Endothelial cell of umbilical vein (primary cell): ENCODE measurements around the gene CD37. TPM values are rescaled to one million over a fixed set of nuclear protein-coding genes. Genes with fewer than 3 reads are reported as not detected.

Experiments
- BruUV-seq: library from RNA; stranded (reverse); fragments of 400-500 nt; replicated peaks from 2 replicates; lab custom pipeline; 2021; lab: Mats Ljungman, UMichigan
- CTCF ChIA-PET: fragments of 300-600, 350-600 bp; sonication (Branson Sonifier 250); formaldehyde crosslinking; loops from one replicate; lab custom pipeline; 2021; ENCODE audit warnings: antibody characterized with exemption, inconsistent platforms; lab: Charles Lee
- POLR2A ChIA-PET: fragments of 300-600, 350-600 bp; sonication (Branson Sonifier 250); formaldehyde crosslinking; loops from one replicate; lab custom pipeline; 2021; ENCODE audit warnings: antibody characterized with exemption, inconsistent platforms; lab: Charles Lee
- DNase-seq: peaks from one replicate; pipeline ENCODE4 v3.0.0-alpha.2; 2011; ENCODE audit warnings: low read depth, low spot score
- FAIRE-seq: peaks from 2 replicates; lab custom pipeline; 2011; peaks lifted over from hg19 to GRCh38; lab: Jason Lieb, UNC
- H2AFZ ChIP-seq: 2 replicates; pipeline ENCODE4 v1.6.0; 2012; ENCODE audit warnings: low read depth, low read length, control low read depth, inconsistent platforms
- H3K27ac ChIP-seq: 2 replicates; pipeline ENCODE4 v1.5.1; 2011; ENCODE audit warnings: low read depth, mild to moderate bottlenecking, control low read depth, low read length, moderate library complexity; ENCODE audit not compliant: insufficient read depth
- H3K27me3 ChIP-seq, 2 experiments: 2 replicates each; pipeline versions ENCODE4 v1.6.0 to v1.6.1; 2011; ENCODE audit warnings: low read length in 2 of 2, mixed read lengths in 1 of 2; ENCODE audit not compliant: control insufficient read depth in 2 of 2, insufficient read depth in 2 of 2
- H3K36me3 ChIP-seq, 2 experiments: 2 replicates in 1 of 2; 3 replicates in 1 of 2; pipeline ENCODE4 v1.5.1; 2011; ENCODE audit warnings: low read length in 2 of 2, mild to moderate bottlenecking in 1 of 2, moderate library complexity in 1 of 2; ENCODE audit not compliant: control insufficient read depth in 2 of 2, insufficient read depth in 2 of 2; ENCODE audit errors: extremely low read depth in 1 of 2
- H3K4me1 ChIP-seq: 3 replicates; pipeline ENCODE4 v1.5.1; 2011; ENCODE audit warnings: mild to moderate bottlenecking, low read length; ENCODE audit not compliant: control insufficient read depth, insufficient read depth; ENCODE audit errors: extremely low read depth
- H3K4me2 ChIP-seq: 2 replicates; pipeline ENCODE4 v1.6.1; 2011; ENCODE audit warnings: low read length, control low read depth, mixed read lengths; ENCODE audit not compliant: insufficient read depth
- H3K4me3 ChIP-seq, 3 experiments: fragments of 200-600 bp in 1 of 3; sonication (generic), shearing (Covaris generic) in 1 of 3; replicated peaks in 1 of 3; 2 replicates each; pipeline ENCODE4 v1.5.1; 2011 to 2016; ENCODE audit warnings: control low read depth in 3 of 3, low read length in 3 of 3, mild to moderate bottlenecking in 2 of 3, inconsistent platforms in 1 of 3, low read depth in 1 of 3, moderate library complexity in 1 of 3; ENCODE audit not compliant: insufficient read depth in 1 of 3
- H3K79me2 ChIP-seq: 2 replicates; pipeline ENCODE4 v1.6.0; 2012; ENCODE audit warnings: low read length, inconsistent platforms; ENCODE audit not compliant: control insufficient read depth, insufficient read depth
- H3K9ac ChIP-seq: replicated peaks from 2 replicates; pipeline ENCODE3; 2011; ENCODE audit warnings: low read length, control low read depth; ENCODE audit not compliant: insufficient read depth; ENCODE audit errors: extremely low read depth
- H3K9me1 ChIP-seq: replicated peaks from 3 replicates; pipeline ENCODE4 v1.6.0; 2011; ENCODE audit warnings: mild to moderate bottlenecking, low read length; ENCODE audit not compliant: control insufficient read depth, insufficient read depth; ENCODE audit errors: extremely low read depth
- H3K9me3 ChIP-seq: replicated peaks from 2 replicates; pipeline ENCODE4 v1.5.1; 2012; ENCODE audit warnings: low read length, inconsistent platforms; ENCODE audit not compliant: control insufficient read depth, insufficient read depth
- H4K20me1 ChIP-seq: replicated peaks from 2 replicates; pipeline ENCODE3; 2011; ENCODE audit warnings: mild to moderate bottlenecking, low read length; ENCODE audit not compliant: control insufficient read depth, insufficient read depth; ENCODE audit errors: extremely low read depth
- POLR2AphosphoS5 ChIP-seq: IDR thresholded peaks from 2 replicates; pipeline ENCODE4 v1.6.1; 2012; ENCODE audit warnings: low read depth, mild to moderate bottlenecking, control low read depth, low read length, moderate library complexity; ENCODE audit not compliant: insufficient read depth
- dilution Hi-C: fragments of 300-500 bp; cut with MboI; formaldehyde crosslinking; loops from one replicate; pipeline ENCODE4 v1.15.0; 2019; ENCODE audit warnings: low sequenced_read_pairs; ENCODE audit not compliant: extremely low pct_ligation_motif_present
- intact Hi-C: fragments of 100-400 bp; cut with micrococcal nuclease; formaldehyde crosslinking; loops from one replicate; pipeline ENCODE4 v1.10.0; 2022
- polyA plus RNA-seq, 4 experiments: library from polyadenylated mRNA; depleted of rRNA in 3 of 4; stranded (reverse) in 3 of 4; unstranded in 1 of 4; fragments of >200 nt; gene quantifications; 2 replicates each; pipeline versions ENCODE4 v1.2.1 to v1.2.3, GENCODE V29; 2011 to 2012; ENCODE audit warnings: missing spikeins in 1 of 4
- total RNA-seq: library from RNA; stranded (reverse); gene quantifications from 2 replicates; pipeline ENCODE4 v1.2.3, GENCODE V29; 2021
- TF ChIP-seq, protein P1 (sequence below), 2 donors: IDR thresholded peaks; 1 replicate in 1 of 2; 2 replicates in 1 of 2; pipeline ENCODE4 v1.5.1; 2011; ENCODE audit warnings: low read length in 2 of 2, mild to moderate bottlenecking in 2 of 2, moderate library complexity in 2 of 2, control low read depth in 1 of 2, inconsistent platforms in 1 of 2, low read depth in 1 of 2; ENCODE audit not compliant: insufficient read depth in 1 of 2; ENCODE audit errors: extremely low read depth in 1 of 2

Gene CD37
- total and polyA plus RNA-seq, 2 donors (not counting 3 experiments of a cell fraction or from before 2014, with no cell fraction given): not detected

DNA sequence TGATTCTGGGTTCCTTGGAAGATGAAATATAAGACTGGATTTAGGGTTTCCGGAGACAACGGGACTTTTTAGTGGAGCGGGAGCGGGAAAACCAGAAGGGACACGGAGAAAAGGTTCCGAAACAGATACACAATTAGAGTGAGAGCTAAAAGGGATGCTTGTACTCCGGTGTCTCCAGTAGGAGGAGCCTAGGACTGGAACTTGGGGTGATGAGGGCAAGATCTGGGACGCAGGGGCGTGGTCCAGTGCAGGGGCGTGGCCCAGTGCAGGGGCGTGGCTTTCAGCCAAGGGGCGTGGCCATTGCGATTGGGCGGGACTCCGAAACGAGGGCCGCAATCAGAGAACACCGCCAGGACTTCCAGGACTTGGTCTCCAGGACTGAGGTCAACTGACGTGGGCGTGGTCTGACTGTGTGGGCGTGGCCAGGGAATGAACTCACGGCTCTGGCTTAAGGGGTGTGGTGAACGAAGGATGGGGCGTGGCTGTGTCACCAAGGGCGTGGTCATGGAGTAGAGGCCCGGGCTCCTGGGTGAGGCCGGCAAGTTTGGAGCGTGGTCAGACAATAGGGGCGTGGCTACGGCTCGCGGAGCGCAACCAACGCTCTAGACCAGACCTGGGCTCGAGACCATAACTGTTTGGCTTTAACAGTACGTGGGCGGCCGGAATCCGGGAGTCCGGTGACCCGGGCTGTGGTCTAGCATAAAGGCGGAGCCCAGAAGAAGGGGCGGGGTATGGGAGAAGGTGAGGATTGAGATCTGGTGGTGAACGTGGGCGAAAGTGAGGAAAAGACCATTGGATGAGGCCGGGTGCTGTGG, 28.3 kb downstream of the CD37 start, which contains the start of gene DKKL1:
Gene DKKL1 (plus strand): TSS at position 610 of the 815 bp plus-strand sequence. CDS start 122 bp downstream, at position 732.
- H2AFZ ChIP-seq: peak within 1 kb of the TSS; percentile 75
- H3K9ac ChIP-seq: peak within 1 kb of the TSS; percentile 98
- CTCF ChIA-PET: interaction anchor here (0.7 to 1.3 kb wide), 4 partner anchors 10 to 112 kb away, joined by 3 read pairs; partner anchors contain the start of gene SLC17A7
- H3K9me1 ChIP-seq: no peaks in the 10 kb centered on the region
- TF ChIP-seq, protein P1, sequence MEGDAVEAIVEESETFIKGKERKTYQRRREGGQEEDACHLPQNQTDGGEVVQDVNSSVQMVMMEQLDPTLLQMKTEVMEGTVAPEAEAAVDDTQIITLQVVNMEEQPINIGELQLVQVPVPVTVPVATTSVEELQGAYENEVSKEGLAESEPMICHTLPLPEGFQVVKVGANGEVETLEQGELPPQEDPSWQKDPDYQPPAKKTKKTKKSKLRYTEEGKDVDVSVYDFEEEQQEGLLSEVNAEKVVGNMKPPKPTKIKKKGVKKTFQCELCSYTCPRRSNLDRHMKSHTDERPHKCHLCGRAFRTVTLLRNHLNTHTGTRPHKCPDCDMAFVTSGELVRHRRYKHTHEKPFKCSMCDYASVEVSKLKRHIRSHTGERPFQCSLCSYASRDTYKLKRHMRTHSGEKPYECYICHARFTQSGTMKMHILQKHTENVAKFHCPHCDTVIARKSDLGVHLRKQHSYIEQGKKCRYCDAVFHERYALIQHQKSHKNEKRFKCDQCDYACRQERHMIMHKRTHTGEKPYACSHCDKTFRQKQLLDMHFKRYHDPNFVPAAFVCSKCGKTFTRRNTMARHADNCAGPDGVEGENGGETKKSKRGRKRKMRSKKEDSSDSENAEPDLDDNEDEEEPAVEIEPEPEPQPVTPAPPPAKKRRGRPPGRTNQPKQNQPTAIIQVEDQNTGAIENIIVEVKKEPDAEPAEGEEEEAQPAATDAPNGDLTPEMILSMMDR (IDR thresholded peaks at IDR 0.05; ENCODE audit: extremely low read depth in 1 of 2, insufficient read depth in 1 of 2, low read depth in 1 of 2, low read length in 2 of 2): no peak
- peak; percentile 25 for TF ChIP-seq POLR2AphosphoS5
- no peaks in the 10 kb centered on the region for H4K20me1 ChIP-seq
- POLR2A ChIA-PET: interaction anchor here (1.0 kb wide), 1 partner anchor 14 kb away, joined by 3 read pairs; no protein-coding TSS in a partner anchor
- FAIRE-seq (peak; percentile 100), DNase-seq (peak; percentile 100)
- no TSS peak for BruUV-seq
- H3K27me3 ChIP-seq: no peaks in the 10 kb centered on the region
- peaks cover 13% of the 10 kb centered on the region for H3K4me1 ChIP-seq
- H3K4me3 ChIP-seq: peak within 1 kb of the TSS; percentile 83 to 97 (median 95)
- H3K4me2 ChIP-seq: peak within 1 kb of the TSS; percentile 82
- intact Hi-C loops: loop anchor here (1.0 to 2.0 kb wide), 2 partner anchors 29 to 80 kb away; no protein-coding TSS in a partner anchor
- H3K9me3 ChIP-seq: no peaks in the 10 kb centered on the region
- H3K79me2 ChIP-seq: peaks cover 32% of the 10 kb centered on the region
- H3K27ac ChIP-seq: peak within 1 kb of the TSS; percentile 91
- dilution Hi-C loops: no loop called here
- H3K36me3 ChIP-seq: peaks cover 2 to 3% of the 10 kb centered on the region in 2 experiments
